Measurements from ENCODE around the gene OR5T2.
"Not testable (repeated sequence)": the region's sequence is repeated elsewhere in the genome, so short reads cannot be mapped to it uniquely, and the experiment has no call there.

OR5T2 gene

DNA sequence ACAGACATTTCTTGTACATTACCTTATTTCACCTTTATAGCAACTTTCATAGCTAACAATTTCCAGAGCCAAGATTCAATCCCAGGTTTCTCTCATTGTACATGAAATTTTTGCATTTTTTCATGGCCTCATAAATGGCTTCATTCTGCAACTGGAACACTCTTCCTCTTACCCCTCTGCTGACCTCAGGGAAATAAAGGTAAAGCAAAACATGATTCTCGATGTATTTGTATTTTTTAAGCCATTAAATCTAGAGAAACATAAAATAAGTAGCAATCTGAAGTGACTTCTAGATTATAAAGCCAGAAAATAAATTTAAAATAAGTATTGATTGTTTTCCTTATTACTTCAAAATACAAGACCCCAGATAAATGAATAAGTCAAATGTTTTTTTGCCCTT lies at the start of gene OR5T2:
OR5T2 (minus strand) TSS at position 101 of the 400 bp plus-strand sequence. CDS start 1,193 bp downstream, outside the sequence.
- no peak for DNase-seq

DNA sequence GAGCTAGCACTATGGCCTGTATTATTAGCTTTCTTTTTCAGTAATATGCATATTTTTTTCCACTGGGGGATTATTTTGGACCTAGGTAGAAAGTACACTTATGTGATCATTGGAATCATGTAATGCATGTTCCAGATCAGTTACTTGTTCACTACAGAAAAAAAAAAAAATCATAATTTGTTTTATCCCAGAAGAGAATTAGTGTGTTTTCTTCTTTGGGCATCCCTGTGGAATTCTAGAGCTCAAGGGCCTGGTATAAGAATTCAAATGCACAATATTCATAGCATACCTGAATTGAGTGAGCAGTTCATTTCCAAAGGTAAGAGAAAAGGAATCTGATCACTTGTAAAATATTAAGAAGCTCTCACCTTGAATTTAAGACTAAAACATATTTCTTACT lies 39.8 kb upstream of the OR5T2 start, which contains the start of gene OR5T1:
OR5T1 (plus strand) TSS at position 301 of the 400 bp plus-strand sequence. CDS start 1,485 bp downstream, outside the sequence.
- DNase-seq: no peak

DNA sequence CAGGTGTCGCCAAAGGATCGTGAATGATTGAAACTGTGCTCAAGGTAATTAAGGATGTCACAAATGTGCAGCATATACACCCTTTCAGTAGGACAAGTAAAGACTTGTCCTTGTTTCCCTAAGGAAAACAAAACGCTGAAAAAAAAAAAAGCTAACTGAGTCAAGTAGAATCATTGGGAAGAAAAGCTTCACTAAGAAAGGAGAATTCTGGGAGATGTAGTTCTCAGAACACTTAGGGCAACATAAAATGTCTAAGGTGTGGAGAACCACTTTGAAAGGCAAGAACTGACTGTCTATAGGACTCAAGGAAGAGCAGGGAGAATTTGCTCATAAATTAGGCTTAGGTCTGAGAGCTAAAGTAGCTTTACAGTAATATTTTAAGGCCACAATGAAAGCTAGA lies 37.0 kb upstream of the OR5T2 start:
- no peak for DNase-seq

- no peak for DNase-seq
Observed at GRCh38 chr11:56251954-56252353, 17.9 kb upstream of the OR5T2 start, which contains the start of gene OR5T3. Gene OR5T3 (plus strand): TSS chr11:56252254. CDS start chr11:56252254, 0 bp downstream.

GRCh38 chr11:56219735-56220134 lies 14.3 kb downstream of the OR5T2 start:
- not testable (repeated sequence) for DNase-seq

GRCh38 chr11:56214537-56214936 lies 19.5 kb downstream of the OR5T2 start:
- no peak for DNase-seq

- no peak for DNase-seq
Observed at GRCh38 chr11:56207790-56208189, 26.3 kb downstream of the OR5T2 start.

GRCh38 chr11:56197367-56197766 lies 36.7 kb downstream of the OR5T2 start:
- DNase-seq: no peak

GRCh38 chr11:56196705-56197104 lies 37.4 kb downstream of the OR5T2 start:
- no peak for DNase-seq

- DNase-seq: no peak
Observed at GRCh38 chr11:56188602-56189001, 45.5 kb downstream of the OR5T2 start.

- DNase-seq: no peak
Observed at GRCh38 chr11:56183459-56183858, 50.6 kb downstream of the OR5T2 start.
